Fibroblast of mammary gland (primary cell): ENCODE results near the gene IQCE.
"Not testable (repeated sequence)": the region's sequence is repeated elsewhere in the genome, so short reads cannot be mapped to it uniquely, and the experiment has no call there.

Experiments
- DNase-seq: peaks from one replicate; pipeline ENCODE4 v3.0.0-alpha.2; 2010; ENCODE audit warnings: low read depth
- H3K4me3 ChIP-seq: 2 replicates; pipeline ENCODE4 v1.5.1; 2011; ENCODE audit warnings: low read depth, mild to moderate bottlenecking, low read length, moderate library complexity; ENCODE audit not compliant: control insufficient read depth
- CTCF ChIP-seq: conservative IDR thresholded peaks from 2 replicates; pipeline ENCODE4 v1.5.1; 2011; ENCODE audit warnings: low read depth, low read length, inconsistent platforms; ENCODE audit not compliant: control insufficient read depth, insufficient read depth

The IQCE gene

GRCh38 chr7:2530071-2530987 lies 28.4 kb upstream of the IQCE start:
- no peak for TF ChIP-seq CTCF
- no peak overlapping the region for H3K4me3 ChIP-seq
- peak; percentile 26 for DNase-seq

- H3K4me3 ChIP-seq: not testable (repeated sequence)
These were observed 27.6 kb upstream of the IQCE start for GRCh38 chr7:2530994-2531795.

GRCh38 chr7:2531796-2532110 lies 27.0 kb upstream of the IQCE start:
- not testable (repeated sequence) for DNase-seq, H3K4me3 ChIP-seq

More at GRCh38 chr7:2530994-2531795, 27.6 kb upstream of the IQCE start:
- not testable (repeated sequence) for DNase-seq

GRCh38 chr7:2532199-2532772 lies 26.5 kb upstream of the IQCE start:
- H3K4me3 ChIP-seq, DNase-seq: not testable (repeated sequence)

- DNase-seq, H3K4me3 ChIP-seq: not testable (repeated sequence)
These were observed 26.0 kb upstream of the IQCE start for GRCh38 chr7:2532816-2533215.

- DNase-seq: not testable (repeated sequence)
These were observed 25.2 kb upstream of the IQCE start for GRCh38 chr7:2533566-2533965.

GRCh38 chr7:2534214-2534613 lies 24.6 kb upstream of the IQCE start:
- H3K4me3 ChIP-seq, DNase-seq: not testable (repeated sequence)

More at GRCh38 chr7:2533566-2533965, 25.2 kb upstream of the IQCE start:
- H3K4me3 ChIP-seq: not testable (repeated sequence)

- not testable (repeated sequence) for H3K4me3 ChIP-seq, DNase-seq
These were observed 22.7 kb upstream of the IQCE start for GRCh38 chr7:2535872-2536627.

GRCh38 chr7:2537981-2538851 lies 20.6 kb upstream of the IQCE start:
- H3K4me3 ChIP-seq: no peak overlapping the region
- TF ChIP-seq CTCF: no peak
- no peak for DNase-seq
